Activated CD4-positive, alpha-beta T cell treated with anti-CD3 and anti-CD28 coated beads, Interleukin-2, amount 50 U/mL, for 16 hours (primary cell): ENCODE data around the gene RC3H2.

ENCODE experiments used
- DNase-seq: peaks from one replicate; pipeline ENCODE4 v3.0.0-alpha.2; 2020

The RC3H2 gene

DNA sequence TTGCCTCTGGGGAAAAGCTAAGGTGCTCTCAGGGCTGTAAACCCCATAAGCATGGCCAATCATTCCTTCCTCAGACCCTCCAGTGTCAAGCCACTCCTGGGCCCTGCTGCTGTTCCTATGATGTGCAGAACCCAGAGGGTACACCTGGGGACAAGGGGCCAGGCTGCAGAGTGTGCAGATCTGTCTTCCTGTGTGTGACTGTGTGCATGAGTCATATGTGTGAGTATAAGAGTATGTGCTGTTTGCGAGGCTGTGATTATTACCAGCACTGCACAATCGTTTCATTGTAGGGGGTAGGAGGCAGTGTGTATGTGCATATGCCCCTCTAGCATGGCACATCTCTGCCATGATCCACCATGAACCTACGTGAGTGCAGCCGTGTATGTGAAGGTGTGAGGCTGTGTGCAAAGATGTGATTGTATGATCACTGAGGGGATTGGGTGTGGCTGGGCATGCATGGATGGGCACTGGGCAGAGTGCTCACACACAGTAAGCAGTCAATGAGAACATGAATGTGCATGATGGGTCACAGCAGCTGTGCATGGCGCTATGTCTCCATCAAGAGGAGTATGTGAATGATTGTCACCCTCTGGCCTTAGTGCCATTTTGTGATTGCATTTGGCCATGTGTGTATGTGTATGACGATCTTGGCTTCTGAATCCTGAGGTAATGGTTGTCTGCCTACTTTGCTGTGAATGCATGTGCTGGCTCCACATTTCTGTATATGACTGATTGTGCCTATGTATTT lies 107.7 kb downstream of the RC3H2 start:
- DNase-seq: no peak
